IPS-18c (cell line): ENCODE measurements around the gene SPINK8.
"Not testable (repeated sequence)": the region's sequence is repeated elsewhere in the genome, so short reads cannot be mapped to it uniquely, and the experiment has no call there.

Experiments
- H3K4me3 ChIP-seq: 2 replicates; pipeline ENCODE4 v1.7.0; 2013; ENCODE audit warnings: low read depth, mild to moderate bottlenecking, low read length, moderate library complexity; ENCODE audit not compliant: insufficient read depth
- H3K9me3 ChIP-seq: one replicate; pipeline ENCODE4 v1.6.1; 2013; ENCODE audit warnings: mild to moderate bottlenecking, low read length, moderate library complexity; ENCODE audit not compliant: control insufficient read depth, insufficient read depth

SPINK8 gene

GRCh38 chr3:48338635-48339034 lies 5.2 kb upstream of the SPINK8 start:
- Histone ChIP-seq H3K4me3 (no peak overlapping the region), H3K9me3 (no peaks in the 10 kb centered on the region)

GRCh38 chr3:48337536-48337935 lies 4.1 kb upstream of the SPINK8 start:
- H3K4me3 ChIP-seq, H3K9me3 ChIP-seq: not testable (repeated sequence)

- H3K9me3 ChIP-seq, H3K4me3 ChIP-seq: not testable (repeated sequence)
Observed at GRCh38 chr3:48335286-48335685, 1.8 kb upstream of the SPINK8 start.

- Histone ChIP-seq H3K4me3 (no peak overlapping the region), H3K9me3 (no peaks in the 10 kb centered on the region)
Observed at GRCh38 chr3:48334605-48335004, 1.1 kb upstream of the SPINK8 start.

GRCh38 chr3:48331706-48332435 lies 1.6 kb downstream of the SPINK8 start:
- H3K9me3 ChIP-seq, H3K4me3 ChIP-seq: not testable (repeated sequence)

GRCh38 chr3:48320996-48321395 lies 12.5 kb downstream of the SPINK8 start:
- no peaks in the 10 kb centered on the region for H3K9me3 ChIP-seq
- H3K4me3 ChIP-seq = no peak overlapping the region

GRCh38 chr3:48318713-48319468 lies 14.6 kb downstream of the SPINK8 start:
- Histone ChIP-seq H3K9me3 (no peaks in the 10 kb centered on the region), H3K4me3 (no peak overlapping the region)

- H3K9me3 ChIP-seq = no peaks in the 10 kb centered on the region
- H3K4me3 ChIP-seq = no peak overlapping the region
Observed at GRCh38 chr3:48314542-48314941, 18.9 kb downstream of the SPINK8 start.

- Histone ChIP-seq H3K4me3 (no peak overlapping the region), H3K9me3 (peaks cover 2% of the 10 kb centered on the region)
Observed at GRCh38 chr3:48306860-48307530, 26.5 kb downstream of the SPINK8 start.

- Histone ChIP-seq H3K4me3 (no peak overlapping the region), H3K9me3 (peaks cover 2% of the 10 kb centered on the region)
Observed at GRCh38 chr3:48306290-48306689, 27.2 kb downstream of the SPINK8 start.

GRCh38 chr3:48305396-48305795 lies 28.1 kb downstream of the SPINK8 start:
- no peak overlapping the region for H3K4me3 ChIP-seq
- H3K9me3 ChIP-seq = peaks cover 2% of the 10 kb centered on the region

- H3K9me3 ChIP-seq = peaks cover 2% of the 10 kb centered on the region
- H3K4me3 ChIP-seq = no peak overlapping the region
Observed at GRCh38 chr3:48303021-48303420, 30.4 kb downstream of the SPINK8 start.

- peak overlapping the region; percentile 97 for H3K4me3 ChIP-seq
Observed at GRCh38 chr3:48301800-48302166, 31.7 kb downstream of the SPINK8 start.

GRCh38 chr3:48301020-48301799 lies 32.3 kb downstream of the SPINK8 start, which contains the start of gene NME6:
Gene NME6 (minus strand): TSS chr3:48301367.
- H3K9me3 ChIP-seq = peaks cover 2% of the 10 kb centered on the region
- H3K4me3 ChIP-seq = peak within 1 kb of the TSS; percentile 97

More at GRCh38 chr3:48301800-48302166, 31.7 kb downstream of the SPINK8 start:
- peaks cover 2% of the 10 kb centered on the region for H3K9me3 ChIP-seq

GRCh38 chr3:48299746-48300712 lies 33.4 kb downstream of the SPINK8 start:
- H3K4me3 ChIP-seq = peak overlapping the region; percentile 97
- peaks cover 2% of the 10 kb centered on the region for H3K9me3 ChIP-seq

GRCh38 chr3:48297111-48297810 lies 36.2 kb downstream of the SPINK8 start:
- H3K4me3 ChIP-seq = no peak overlapping the region
- H3K9me3 ChIP-seq = no peaks in the 10 kb centered on the region
